Fibroblast of skin of abdomen (primary cell): ENCODE measurements around the gene SIVA1.
"Not testable (repeated sequence)": the region's sequence is repeated elsewhere in the genome, so short reads cannot be mapped to it uniquely, and the experiment has no call there.

ENCODE experiments used
- DNase-seq: peaks from one replicate; pipeline ENCODE4 v3.0.0-alpha.2; 2013

The SIVA1 gene

DNA sequence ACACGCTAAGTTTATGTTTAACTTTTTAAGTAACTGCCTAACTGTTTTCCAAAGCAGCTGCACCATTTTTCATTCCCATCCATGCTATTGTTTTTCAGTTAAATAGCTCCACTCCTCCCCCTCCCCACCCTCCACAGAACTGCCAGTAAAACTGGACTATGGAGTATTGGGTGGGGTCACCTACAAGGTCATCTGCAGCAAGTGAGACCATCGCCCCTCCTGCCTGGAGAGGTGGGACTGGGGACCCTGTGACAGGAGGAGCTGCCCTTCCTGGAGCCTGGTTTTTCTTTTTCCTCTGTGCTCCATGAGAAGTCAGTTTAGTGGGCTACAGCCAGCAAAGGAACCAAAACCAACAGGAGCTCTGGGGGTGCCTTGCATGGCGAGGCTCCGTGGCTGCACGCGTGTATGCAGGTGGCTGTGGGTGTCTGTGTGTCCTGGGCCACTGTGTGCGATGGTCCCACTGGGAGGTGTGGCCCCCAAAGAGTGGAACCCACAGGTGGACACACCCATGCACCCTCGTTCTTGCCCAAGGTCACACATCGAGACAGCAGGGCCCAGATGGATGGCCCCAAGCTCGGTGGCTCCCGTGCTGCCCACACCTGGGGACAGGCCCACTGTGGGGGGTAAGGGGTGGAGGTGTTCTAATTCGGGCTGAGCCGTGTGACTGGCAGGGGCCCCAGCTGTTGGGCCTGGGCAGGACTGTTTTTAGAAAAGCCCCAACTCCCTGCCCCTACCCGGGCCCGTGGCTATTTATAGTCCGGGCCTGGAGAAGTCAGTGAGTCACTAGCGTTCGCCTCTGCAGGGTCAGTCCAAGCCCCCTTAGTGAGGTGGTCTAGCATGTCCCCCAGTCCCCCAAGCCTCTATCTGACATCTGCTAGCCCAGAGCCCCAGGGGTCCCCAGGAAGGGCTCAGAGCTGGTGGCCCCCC, 31.2 kb upstream of the SIVA1 start:
- DNase-seq = no peak

DNA sequence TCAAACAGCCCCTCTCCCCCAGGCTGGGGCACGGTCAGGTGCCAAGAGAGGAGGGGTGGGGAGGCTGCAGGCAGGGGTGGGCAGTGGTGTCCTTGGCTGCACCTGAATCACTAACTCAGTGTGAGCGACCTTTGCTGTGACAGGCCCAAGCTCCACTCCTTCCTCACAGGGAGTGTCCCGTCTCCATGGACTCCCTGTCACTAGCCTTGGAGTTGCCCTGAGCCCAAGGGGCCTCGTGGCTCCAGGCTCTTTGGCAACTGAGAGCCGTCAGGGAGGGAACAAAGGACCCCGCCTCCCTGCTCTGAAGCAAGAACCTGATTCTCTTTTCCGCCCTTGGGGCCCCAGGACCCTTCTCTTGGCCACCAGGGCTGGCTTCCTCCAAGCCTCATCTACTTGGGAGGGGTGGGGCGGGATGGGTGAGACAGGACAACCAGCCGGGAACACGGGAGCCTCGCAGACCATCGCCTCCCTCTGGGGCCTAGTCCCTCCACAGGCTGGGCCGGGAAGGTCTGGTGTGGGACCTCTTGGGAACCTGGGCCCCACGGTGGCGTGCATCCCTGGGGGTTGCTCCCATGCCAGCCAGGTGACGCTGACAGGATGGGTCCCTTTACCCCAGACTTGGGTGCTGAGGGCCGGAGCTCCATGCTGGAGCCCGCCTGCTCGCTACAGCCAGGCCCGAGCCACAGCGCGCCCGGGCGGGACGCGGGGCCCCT, 29.9 kb upstream of the SIVA1 start:
- DNase-seq = no peak

DNA sequence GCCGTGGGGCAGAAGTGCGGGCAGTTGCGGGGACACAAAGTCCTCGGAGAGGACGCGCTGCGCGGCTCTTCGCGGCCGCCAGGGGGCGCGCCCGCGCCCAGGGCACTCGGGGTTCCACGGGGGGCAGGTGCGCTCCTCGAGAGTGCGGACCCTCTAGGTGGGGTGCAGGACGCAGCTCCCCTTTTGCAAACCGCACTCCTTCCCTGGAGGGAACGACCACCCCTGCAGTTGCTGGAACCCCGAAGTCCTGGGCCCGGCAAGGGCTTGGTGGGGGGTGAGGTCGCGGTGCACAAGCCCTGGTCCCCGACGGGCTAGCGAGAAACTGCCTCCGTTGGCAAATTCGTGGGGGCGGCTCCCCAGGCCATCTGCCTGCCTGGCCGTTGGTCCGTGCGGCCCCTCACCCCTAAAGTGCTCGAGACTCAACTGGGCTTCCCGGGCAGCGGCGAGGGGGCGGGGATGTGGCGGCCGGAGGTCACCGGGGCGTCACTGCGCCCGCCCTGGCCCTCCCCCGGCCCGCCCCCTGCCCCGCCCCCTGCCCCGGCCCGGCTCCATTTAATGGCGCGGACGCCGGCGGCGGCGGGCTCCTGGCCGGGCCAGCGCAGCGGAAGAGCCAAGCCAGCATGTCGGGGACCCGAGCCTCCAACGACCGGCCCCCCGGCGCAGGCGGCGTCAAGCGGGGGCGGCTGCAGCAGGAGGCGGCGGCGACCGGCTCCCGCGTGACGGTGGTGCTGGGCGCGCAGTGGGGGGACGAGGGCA, 29.1 kb upstream of the SIVA1 start, which contains the start of gene ADSS1:
ADSS1 (plus strand) TSS at position 579 of the 756 bp plus-strand sequence; CDS start at position 621, 42 bp downstream.
- peak; percentile 22 for DNase-seq

DNA sequence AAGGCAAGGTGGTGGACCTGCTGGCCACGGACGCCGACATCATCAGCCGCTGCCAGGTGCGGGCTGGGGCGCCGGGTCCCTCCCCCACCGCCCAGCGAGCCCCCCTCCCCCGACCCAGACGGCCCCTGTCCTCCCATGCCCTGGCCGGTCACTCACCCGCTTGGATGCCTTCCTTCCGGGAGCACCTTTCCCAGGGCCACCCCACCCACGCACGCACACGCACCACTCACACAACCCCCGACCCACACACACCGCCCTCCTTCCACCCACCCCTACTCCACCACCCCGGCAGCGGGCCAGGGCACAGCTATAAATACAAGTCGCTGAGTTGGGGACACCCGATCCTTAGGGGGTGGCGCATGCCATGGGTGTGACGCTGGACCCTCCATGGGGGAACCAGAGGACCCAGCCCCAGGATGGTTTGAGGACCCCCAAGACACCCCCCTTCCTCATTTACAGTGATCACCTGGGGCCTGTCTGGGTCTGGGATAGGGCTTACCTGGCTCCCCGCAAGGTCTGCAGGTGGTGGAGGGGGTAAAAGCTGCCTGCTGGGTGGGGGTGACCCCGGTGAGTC, 28.5 kb upstream of the SIVA1 start:
- DNase-seq = no peak

DNA sequence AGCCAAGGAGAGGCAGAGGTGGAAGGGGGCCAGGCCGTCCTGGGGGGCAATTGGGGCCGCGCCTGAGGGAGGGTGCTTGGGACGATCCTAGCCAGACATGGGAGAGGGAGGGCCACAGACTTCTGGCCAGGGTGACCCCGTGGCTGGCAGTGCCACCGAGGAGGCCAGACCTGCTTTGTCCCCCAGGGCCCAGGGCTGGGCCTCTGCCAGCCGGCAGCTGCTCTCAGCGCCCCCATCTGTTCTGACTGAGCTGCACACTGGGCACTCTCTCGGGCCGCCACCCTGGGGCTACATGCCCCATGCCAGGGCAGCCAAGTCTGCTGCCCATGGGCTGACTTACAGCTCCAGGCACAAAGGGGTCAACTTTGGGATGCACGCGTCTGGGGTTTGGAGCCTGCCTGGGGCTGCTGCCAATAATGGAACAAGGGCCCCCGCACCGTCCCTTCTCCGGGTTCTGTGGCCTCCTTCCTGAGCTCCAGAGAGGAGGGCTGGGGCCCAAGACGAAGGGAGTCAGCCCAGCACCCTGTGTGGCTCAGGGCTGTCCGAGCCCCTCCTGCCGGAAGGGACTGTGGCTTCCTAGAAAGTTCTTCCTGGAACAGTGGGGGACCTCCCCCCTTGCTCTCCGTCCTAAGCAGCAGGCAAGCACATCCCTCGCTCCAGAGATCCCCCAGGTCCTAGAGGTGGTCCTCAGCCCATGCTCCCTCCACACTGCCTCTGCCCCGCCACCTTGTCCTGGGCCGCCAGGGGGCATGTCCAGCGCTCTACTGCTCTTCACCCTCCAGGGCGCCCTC, 27.8 kb upstream of the SIVA1 start:
- DNase-seq = peak; percentile 49

DNA sequence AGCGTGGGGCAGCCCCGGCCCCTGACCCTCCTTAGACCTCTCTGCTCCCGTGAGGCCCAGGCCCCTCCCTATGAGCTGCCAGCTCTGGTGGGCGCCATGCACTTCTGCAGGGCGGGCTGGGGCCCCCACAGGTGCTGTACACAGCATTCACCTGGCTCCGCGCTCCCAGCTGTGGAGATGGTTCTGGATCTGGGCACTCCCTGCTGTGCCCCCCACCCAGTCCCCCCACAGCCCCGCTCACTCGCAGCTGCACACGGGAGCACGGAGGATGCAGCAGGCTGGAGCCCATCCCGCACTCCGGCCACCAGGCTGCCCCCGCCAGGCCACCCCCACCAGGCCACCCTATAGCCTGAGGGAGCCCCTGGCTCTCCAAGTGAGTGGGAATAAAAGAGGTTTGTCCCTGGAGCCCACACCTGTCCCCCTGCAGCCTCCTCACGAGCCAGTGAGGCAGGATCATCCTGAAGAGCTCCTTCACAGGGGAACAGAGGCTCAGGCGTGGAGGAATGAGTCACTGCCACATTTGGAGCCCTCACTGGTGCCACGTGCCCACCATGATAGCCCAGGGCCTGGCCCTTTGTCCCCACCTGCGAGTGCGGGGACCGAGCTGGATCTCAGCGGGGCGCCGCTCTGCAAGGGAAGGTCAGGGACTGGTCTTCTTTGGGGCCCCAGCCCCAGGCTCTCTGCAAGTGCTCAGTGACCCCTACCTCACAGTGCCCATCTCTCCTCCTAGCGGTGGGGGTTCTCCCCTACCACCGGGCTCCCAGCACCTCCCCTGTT, 27.0 kb upstream of the SIVA1 start:
- DNase-seq = no peak

DNA sequence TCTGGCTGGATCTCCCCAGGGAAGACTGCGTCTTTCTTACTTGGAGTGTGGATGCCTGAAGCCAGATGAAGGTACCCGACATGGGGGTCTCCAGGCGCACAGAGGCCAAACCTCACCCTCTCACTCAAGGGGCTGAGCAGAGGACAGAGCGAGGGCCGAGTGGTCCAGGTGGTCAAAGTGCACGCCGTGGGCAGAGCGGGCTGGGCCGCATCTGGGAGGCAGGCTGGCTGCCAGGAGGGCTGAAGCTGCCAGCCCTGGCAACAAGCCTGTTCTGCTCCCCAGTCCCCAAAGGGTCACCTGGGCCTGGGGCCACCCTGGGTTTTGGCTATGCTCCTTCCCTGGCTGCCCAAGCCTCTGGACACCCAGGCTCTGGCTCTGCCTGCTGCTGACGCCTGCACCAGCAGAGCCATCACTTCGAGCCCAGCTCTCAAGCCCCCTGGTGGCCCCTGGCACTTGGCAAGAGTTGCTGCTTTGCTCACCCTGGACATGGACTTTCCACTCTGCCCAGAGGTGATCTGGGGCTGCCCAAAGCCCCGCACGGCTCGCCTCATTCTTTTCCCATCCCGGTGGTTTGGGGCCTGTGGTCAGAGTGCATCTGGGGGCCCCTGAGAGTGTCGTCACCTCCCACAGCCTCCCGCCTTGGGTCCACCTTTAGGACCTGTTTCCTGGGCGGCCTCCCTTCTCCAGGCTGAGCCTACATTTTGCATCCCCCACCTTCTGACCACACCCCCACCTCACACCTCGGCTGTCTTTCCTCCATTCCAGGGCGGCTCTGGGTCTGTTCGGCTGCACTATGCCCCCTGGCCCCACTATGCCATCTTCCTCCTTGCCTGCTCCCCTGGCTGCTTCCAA, 26.1 kb upstream of the SIVA1 start:
- DNase-seq = no peak

DNA sequence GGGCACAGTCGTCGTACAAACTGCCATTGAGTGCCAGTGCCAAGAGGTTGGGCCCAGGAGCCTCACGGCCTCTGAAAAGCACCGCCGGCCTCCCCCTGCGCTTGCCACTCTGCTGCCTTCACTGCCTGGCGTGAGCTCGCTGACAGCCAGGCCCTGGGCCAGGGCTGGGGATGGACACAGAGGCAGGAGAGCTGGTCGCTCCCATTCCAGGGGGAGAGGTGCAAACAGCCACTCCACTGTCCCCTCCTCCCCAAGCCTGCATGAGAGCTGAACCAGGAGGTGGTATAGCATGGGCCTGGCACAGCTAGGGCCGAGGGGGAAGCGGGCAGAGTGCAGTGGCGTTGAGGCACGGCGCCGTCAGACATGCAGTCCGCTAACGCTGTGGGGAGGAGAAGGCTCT, 24.3 kb upstream of the SIVA1 start:
- no peak for DNase-seq

DNA sequence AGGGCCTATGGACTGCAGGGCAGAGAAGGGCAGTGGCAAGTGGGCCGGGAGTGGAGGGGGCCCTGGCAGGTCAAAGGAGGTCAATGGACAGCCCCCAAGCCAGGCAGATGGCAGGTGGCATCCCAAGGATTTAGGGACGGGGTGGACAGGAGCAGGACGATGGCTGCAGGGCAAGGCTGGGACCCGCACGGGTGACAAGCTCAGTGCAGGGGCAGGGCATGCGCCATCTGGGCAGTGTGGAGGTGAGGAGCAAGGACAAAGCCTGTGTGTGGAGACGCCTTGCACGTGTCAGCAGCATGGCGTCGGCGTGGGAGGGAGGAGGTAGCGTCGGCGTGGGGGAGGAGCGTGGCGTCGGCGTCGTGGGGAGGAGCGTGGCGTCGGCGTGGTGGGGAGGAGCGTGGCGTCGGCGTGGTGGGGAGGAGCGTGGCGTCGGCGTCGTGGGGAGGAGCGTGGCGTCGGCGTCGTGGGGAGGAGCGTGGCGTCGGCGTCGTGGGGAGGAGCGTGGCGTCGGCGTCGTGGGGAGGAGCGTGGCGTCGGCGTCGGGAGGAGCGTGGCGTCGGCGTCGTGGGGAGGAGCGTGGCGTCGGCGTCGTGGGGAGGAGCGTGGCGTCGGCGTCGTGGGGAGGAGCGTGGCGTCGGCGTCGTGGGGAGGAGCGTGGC, 23.6 kb upstream of the SIVA1 start:
- DNase-seq = not testable (repeated sequence)

DNA sequence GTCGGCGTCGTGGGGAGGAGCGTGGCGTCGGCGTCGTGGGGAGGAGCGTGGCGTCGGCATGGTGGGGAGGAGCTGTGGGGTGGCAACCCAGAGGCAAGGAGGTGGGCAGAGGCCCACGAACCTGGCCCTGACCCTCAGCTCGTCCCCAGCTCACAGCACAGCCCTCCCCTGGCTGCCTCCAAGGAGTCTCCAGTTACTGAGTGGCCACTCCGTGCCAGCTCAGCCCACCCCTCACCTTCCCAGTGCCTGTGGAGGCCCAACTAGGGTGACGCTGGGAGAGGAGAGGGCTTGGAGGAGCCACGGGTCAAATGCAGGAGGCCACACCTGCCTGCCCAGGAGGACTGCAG, 23.1 kb upstream of the SIVA1 start:
- DNase-seq = no peak

DNA sequence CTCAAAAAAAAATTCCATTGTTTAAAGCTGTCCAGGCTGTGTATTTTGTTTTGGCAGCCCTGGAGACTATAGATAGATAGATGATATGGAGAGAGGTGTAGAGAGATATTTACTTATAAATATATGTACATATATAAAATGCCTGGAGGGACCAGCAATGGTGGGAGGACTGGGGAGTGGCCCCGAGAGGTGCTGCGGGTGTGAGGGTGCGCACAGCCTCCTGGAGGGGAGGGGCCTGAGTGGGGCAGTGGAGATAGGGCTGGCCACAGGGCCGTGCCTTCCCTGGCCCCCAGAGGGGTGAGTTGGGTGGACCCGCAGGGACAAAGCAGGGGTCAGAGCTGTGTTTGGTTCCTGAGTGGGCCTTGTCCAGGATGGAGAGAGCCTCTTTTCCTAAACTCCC, 22.5 kb upstream of the SIVA1 start:
- DNase-seq = no peak

DNA sequence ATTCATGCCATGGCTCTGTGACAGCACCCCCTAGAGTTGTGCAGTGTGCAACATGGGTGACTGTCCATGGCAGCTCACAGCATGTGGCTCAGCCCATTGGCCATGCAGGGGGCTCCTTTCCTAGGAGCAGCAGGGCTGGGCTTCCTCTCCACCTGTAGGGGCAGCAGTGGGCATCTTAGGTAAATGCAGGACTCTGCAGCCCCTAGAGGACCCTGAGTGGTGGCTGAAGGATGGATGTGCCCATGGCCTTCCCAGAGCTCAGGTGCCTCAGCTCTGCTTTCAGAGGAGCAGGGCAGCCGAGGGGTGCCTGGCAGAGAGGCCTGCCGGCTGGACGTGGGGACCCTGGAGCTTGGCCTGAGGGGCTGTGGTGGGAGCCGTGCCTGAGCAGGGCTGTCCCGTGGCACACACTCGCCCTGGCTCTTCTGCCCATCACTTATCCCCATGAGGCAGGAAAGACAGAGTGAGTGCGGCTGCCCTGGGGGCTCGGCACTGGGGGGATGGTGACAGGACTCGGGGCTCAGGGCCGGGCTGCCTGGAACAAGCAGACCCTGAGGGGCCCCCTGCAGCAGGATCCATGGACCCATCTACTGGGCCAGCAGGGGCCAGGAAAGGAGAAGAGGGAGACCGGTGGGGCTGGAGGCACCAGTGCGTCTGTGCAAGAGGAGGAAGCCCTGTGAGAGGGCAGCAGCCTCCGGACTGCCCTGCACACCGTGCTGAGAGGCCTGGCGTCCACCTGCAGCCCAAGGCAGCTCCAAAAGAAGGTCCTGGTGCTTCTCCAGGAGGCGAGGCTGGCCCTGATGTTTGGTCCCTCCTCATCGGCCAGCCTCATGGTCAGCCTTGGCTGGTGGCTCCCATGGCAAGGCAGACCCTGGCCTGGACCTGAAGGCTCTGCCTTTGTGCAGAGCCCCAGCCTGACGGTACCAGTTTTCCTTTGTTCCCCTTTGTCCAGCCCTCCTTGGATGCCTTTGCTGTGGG, 21.3 kb upstream of the SIVA1 start:
- DNase-seq = no peak

DNA sequence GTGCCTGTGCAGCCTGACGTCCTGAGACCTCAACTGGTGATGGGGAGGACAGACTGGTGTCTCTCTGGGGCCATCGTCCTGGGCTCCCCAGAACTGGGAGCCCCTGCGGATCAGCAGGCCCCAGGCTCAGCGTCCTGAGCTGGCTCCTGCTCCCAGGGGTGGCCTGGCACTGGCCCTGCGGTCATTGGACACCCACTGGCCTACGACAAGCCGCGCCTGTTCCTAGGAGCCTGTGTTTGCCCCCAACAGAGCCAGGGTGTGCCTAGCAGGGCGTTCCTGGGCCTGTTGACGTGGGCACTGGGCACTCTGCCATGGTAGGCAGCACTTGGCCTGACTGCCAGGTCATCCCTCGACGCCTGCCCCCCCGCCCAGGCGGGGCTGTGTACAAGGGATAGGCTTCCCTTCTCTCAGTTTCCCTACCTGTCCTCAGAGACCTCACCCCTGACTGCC, 20.6 kb upstream of the SIVA1 start:
- DNase-seq = no peak

DNA sequence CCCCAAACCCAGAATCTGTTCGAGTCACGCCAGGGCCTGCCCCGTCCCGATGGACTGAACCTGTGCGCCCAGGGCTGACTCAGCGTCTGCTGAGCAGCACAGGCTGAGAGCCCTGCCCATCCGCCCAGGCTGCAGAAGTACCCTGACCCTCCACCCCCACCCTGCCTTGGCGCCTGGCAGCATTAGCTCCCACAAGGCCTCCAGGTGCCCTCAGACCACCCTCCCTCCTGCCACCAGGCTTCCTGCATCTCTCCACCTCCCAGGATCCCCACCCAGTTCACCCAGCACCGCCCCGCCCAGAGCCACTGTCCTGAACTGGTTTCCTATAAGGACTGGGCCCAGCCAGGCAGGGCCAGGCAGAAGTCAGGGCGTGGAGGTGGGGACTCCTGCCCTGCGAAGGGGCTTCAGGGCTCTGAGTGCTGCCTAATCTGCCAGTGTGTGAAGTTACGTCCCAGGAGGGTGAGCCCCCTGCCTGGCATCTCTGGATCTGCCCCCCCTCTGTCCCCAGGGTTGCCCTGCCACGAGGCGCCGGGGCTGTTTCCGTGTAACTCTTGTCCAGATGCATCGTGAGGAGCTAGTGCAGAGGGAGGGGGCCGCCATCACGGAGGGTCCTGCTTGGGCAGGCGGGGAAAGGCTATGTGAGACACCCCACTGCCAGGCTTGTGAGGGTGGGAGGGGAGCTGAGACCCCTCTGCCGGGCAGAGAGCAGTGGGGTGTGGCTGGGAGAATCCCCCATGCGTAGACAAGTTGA, 19.8 kb upstream of the SIVA1 start:
- DNase-seq = no peak

DNA sequence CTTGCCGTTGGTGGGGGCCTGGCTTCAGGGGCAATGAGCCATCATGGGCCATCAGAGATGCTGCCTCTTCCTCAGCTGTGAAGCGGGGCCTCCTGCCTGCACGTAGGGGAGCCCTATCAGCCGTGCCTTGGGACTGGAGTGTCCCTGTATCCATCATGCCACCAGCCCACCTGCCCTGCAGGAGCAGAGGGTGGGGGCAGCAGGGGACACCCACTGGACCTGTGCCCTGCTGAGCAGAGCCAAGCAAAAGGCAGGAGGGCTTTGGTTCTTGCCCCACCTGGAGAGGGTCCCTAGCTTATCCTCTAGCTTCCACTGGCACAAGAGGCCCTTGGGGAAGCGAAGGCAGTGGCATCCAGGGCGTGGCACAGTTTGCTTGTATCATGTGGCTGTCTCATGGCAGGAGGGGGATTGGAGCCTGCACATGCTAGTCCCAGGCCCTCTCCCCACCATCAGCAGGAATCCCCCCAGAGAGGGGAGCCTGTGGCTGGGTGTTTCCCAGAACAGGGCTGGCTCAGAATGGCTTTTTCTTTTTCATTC, 18.8 kb upstream of the SIVA1 start:
- DNase-seq = no peak

DNA sequence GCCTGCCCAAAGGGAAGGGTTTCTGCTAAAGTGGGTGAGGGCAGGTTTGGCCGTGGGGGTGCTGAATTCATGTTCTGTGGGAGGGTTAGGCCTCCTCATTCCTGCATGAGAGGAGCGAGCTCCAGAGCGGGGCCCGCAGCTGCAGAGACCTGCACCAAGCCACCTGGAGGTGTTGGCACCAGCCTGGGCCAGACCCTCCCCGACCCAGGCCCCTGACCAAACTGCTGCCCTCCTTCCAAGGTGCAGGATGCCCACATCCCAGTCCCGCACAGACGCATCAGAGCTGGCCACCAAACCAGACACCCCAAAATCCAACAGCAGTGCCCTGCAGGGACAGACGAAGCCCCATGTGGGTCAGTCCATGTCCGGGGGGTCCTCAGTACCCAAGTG, 18.4 kb upstream of the SIVA1 start:
- DNase-seq = no peak
